Endothelial cell of umbilical vein (primary cell): Measurements from ENCODE around the gene STXBP5.

Experiments
- CTCF ChIP-seq, 2 donors: IDR thresholded peaks; 1 replicate in 1 of 2; 2 replicates in 1 of 2; pipeline ENCODE4 v1.5.1; 2011; ENCODE audit warnings: low read length in 2 of 2, mild to moderate bottlenecking in 2 of 2, moderate library complexity in 2 of 2, control low read depth in 1 of 2, inconsistent platforms in 1 of 2, low read depth in 1 of 2; ENCODE audit not compliant: insufficient read depth in 1 of 2; ENCODE audit errors: extremely low read depth in 1 of 2
- EZH2 ChIP-seq: IDR thresholded peaks from 2 replicates; pipeline ENCODE4 v1.6.1; 2012; ENCODE audit warnings: borderline replicate concordance, low read depth, mild to moderate bottlenecking, moderate library complexity, low read length, inconsistent platforms; ENCODE audit not compliant: severe bottlenecking
- FOS ChIP-seq: IDR thresholded peaks from 2 replicates; pipeline ENCODE4 v1.6.1; 2011; ENCODE audit warnings: mild to moderate bottlenecking, low read length, moderate library complexity, borderline replicate concordance; ENCODE audit not compliant: insufficient read depth
- GATA2 ChIP-seq: IDR thresholded peaks from 2 replicates; pipeline ENCODE4 v1.7.0; 2011; ENCODE audit warnings: low read depth, mild to moderate bottlenecking, moderate library complexity, mixed read lengths, low read length; ENCODE audit not compliant: insufficient read length, insufficient read depth
- JUN ChIP-seq: IDR thresholded peaks from 2 replicates; pipeline ENCODE4 v1.6.1; 2011; ENCODE audit warnings: borderline replicate concordance, low read depth; ENCODE audit not compliant: insufficient read length, insufficient read depth
- MYC ChIP-seq: IDR thresholded peaks from one replicate; pipeline ENCODE4 v1.6.1; 2011; ENCODE audit warnings: mild to moderate bottlenecking, low read depth, low read length
- POLR2A ChIP-seq: IDR thresholded peaks from 2 replicates; pipeline ENCODE4 v1.6.1; 2012; ENCODE audit warnings: low read depth, mild to moderate bottlenecking, control low read depth, low read length
- POLR2AphosphoS5 ChIP-seq: IDR thresholded peaks from 2 replicates; pipeline ENCODE4 v1.6.1; 2012; ENCODE audit warnings: low read depth, mild to moderate bottlenecking, control low read depth, low read length, moderate library complexity; ENCODE audit not compliant: insufficient read depth

- TF ChIP-seq CTCF (IDR thresholded peaks at IDR 0.05; ENCODE audit: extremely low read depth in 1 of 2, insufficient read depth in 1 of 2, low read depth in 1 of 2, low read length in 2 of 2) (no peak), POLR2A (no peak), POLR2AphosphoS5 (no peak), EZH2 (no peak), MYC (no peak), JUN (no peak), FOS (no peak), GATA2 (no peak)
Observed at GRCh38 chr6:147231589-147231988, 27.4 kb downstream of the STXBP5 start.
